Measurements from ENCODE around the gene MICOS13.

Gene MICOS13

DNA sequence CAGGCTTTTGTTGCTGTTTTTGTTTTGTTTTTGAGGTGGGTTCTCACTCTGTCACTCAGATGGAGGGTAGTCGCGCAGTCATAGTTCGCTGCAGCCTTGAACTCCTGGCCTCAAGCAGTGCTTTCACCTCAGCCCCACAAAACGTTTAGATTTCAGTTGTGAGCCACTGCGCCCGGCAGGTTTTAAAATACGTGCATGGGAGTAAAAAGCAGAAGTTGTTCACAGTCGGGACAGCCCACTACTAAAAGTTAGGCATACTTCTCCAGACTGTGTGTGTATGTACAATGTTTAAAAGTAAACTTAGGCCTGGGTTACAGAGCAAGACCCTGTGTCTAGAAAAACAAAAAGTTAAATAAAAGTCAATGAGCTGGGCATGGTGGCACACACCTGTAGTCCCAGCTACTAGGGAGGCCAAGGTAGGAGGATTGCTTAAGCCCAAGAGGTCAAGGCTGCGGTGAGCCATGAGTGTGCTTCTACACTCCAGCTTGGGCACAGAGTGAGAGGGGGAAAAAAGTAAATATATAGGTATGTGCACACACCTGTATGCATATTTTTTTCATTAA, 51.3 kb downstream of the MICOS13 start:
- Histone ChIP-seq H3K36me3 (replicated peaks) (peaks cover 79% of the 10 kb centered on the region), H3K27me3 (ENCODE audit: low read depth) (no peaks in the 10 kb centered on the region), H3K4me1 (peaks cover 8% of the 10 kb centered on the region), H3K4me3 (no peak overlapping the region), H3K9me3 (no peaks in the 10 kb centered on the region)
- in situ Hi-C loops (cut with MboI; ENCODE audit: low sequenced_read_pairs): no loop called here
- no peak for DNase-seq (ENCODE audit: low spot score in 2 of 2)

DNA sequence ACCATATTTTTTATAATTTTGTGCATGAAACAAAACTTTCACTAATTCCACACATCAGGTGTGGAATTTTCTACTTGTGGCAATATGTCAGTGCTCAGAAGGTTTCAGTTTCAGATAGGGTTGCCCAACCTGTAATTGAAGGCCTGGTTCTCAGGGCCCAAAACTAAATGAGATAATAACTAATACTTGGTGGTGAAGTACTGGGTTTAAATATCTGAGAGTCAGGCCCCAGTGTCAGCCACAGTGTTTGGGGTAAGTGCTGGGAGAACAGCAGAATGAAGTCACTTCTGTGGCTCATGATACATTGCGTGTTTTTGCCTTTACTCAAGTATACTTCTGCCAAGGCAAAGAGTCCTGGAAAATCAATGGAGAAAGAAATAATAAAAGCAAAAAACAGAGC, 51.9 kb downstream of the MICOS13 start:
- no peaks in the 10 kb centered on the region for H3K9me3 ChIP-seq
- H3K36me3 ChIP-seq (replicated peaks): peaks cover 79% of the 10 kb centered on the region
- DNase-seq (ENCODE audit: low spot score in 2 of 2): no peak
- H3K4me3 ChIP-seq: no peak overlapping the region
- H3K27me3 ChIP-seq (ENCODE audit: low read depth): no peaks in the 10 kb centered on the region
- peaks cover 8% of the 10 kb centered on the region for H3K4me1 ChIP-seq
- in situ Hi-C loops (cut with MboI; ENCODE audit: low sequenced_read_pairs): no loop called here

Data from HAP-1 (cell line).